Measurements from ENCODE around the gene SERINC3. TPM values are rescaled to one million over a fixed set of nuclear protein-coding genes. Genes with fewer than 3 reads are reported as not detected.

The SERINC3 gene
- total and polyA plus RNA-seq, 2 donors (not counting 3 experiments of a cell fraction or from before 2014, with no cell fraction given): 83.7 to 177 TPM

DNA sequence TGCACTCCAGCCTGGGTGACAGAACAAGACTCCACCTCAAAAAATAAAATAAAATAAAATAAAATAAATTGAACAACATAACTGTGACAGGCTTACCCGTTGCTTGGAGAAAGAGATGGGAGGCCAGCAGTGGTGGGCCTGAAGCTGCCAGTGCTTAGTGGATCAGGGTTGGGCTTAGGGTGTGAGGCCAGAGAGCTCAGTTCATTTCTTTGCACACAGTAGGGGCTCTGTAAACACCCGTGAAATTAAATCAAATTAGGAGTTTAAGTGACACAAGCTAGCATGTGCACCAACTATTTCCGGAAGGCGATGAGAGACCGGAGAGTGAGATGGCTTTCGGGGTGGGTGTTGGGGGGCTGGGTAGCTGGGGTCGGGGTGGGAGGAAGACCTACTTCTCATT, 72.0 kb downstream of the SERINC3 start:
- Histone ChIP-seq H3K4me2 (ENCODE audit: insufficient read depth, low read length) (no peak overlapping the region), H3K4me1 (ENCODE audit: control insufficient read depth, extremely low read depth, insufficient read depth, low read length) (no peaks in the 10 kb centered on the region), H3K27me3 (ENCODE audit: control insufficient read depth in 2 of 2, insufficient read depth in 2 of 2, low read length in 2 of 2) (peaks cover 2 to 6% of the 10 kb centered on the region in 2 experiments), H3K79me2 (ENCODE audit: control insufficient read depth, insufficient read depth, low read length) (no peaks in the 10 kb centered on the region), H3K36me3 (ENCODE audit: control insufficient read depth in 2 of 2, extremely low read depth in 1 of 2, insufficient read depth in 2 of 2, low read length in 2 of 2) (no peaks in the 10 kb centered on the region), H3K9me1 (replicated peaks; ENCODE audit: control insufficient read depth, extremely low read depth, insufficient read depth, low read length) (no peaks in the 10 kb centered on the region), H3K27ac (ENCODE audit: insufficient read depth, low read depth, low read length) (no peak overlapping the region), H2AFZ (ENCODE audit: low read depth, low read length) (no peak overlapping the region), H3K4me3 (replicated peaks in 1 of 3; ENCODE audit: insufficient read depth in 1 of 3, low read depth in 1 of 3, low read length in 3 of 3) (no peak overlapping the region), H4K20me1 (replicated peaks; ENCODE audit: control insufficient read depth, extremely low read depth, insufficient read depth, low read length) (no peaks in the 10 kb centered on the region), H3K9me3 (replicated peaks; ENCODE audit: control insufficient read depth, insufficient read depth, low read length) (no peaks in the 10 kb centered on the region), H3K9ac (replicated peaks; ENCODE audit: extremely low read depth, insufficient read depth, low read length) (no peak overlapping the region)
- POLR2A ChIA-PET: no interaction called here
- DNase-seq (ENCODE audit: low read depth, low spot score): no peak
- TF ChIP-seq POLR2AphosphoS5 (IDR thresholded peaks at IDR 0.05; ENCODE audit: insufficient read depth, low read depth, low read length) (no peak), POLR2A (IDR thresholded peaks at IDR 0.05; ENCODE audit: low read depth, low read length) (no peak), EZH2 (IDR thresholded peaks at IDR 0.05; ENCODE audit: borderline replicate concordance, low read depth, low read length, severe bottlenecking) (no peak), FOS (IDR thresholded peaks at IDR 0.05; ENCODE audit: borderline replicate concordance, insufficient read depth, low read length) (no peak), CTCF (IDR thresholded peaks at IDR 0.05; ENCODE audit: extremely low read depth in 1 of 2, insufficient read depth in 1 of 2, low read depth in 1 of 2, low read length in 2 of 2) (no peak), GATA2 (IDR thresholded peaks at IDR 0.05; ENCODE audit: insufficient read depth, insufficient read length, low read depth, low read length) (no peak), MYC (IDR thresholded peaks at IDR 0.05; ENCODE audit: low read depth, low read length) (no peak), JUN (IDR thresholded peaks at IDR 0.05; ENCODE audit: borderline replicate concordance, insufficient read depth, insufficient read length, low read depth) (no peak)
- TF ChIP-seq, protein P1, sequence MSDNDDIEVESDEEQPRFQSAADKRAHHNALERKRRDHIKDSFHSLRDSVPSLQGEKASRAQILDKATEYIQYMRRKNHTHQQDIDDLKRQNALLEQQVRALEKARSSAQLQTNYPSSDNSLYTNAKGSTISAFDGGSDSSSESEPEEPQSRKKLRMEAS (IDR thresholded peaks at IDR 0.05; ENCODE audit: insufficient read depth, insufficient read length): no peak
- FAIRE-seq: no peak
- intact Hi-C loops (cut with micrococcal nuclease): no loop called here
- dilution Hi-C loops (cut with MboI; ENCODE audit: extremely low pct_ligation_motif_present, low sequenced_read_pairs): no loop called here
- CTCF ChIA-PET: interaction anchor here (0.6 kb wide), 1 partner anchor 335 kb away, joined by 3 read pairs; no protein-coding TSS in a partner anchor
- no TSS peak for BruUV-seq (replicated peaks)

Data from endothelial cell of umbilical vein (primary cell).